GM20000 (cell line): ENCODE results near the gene OOSP4B.
"Not testable (repeated sequence)": the region's sequence is repeated elsewhere in the genome, so short reads cannot be mapped to it uniquely, and the experiment has no call there.

Source experiments
- DNase-seq: peaks from one replicate; pipeline ENCODE4 v3.0.0; 2012; ENCODE audit warnings: low spot score
- TF ChIP-seq, protein P1 (sequence below): IDR thresholded peaks from 2 replicates; pipeline ENCODE4 v1.5.1; 2012; ENCODE audit warnings: mild to moderate bottlenecking, control low read depth; ENCODE audit errors: extremely low read depth, missing control alignments

The OOSP4B gene

DNA sequence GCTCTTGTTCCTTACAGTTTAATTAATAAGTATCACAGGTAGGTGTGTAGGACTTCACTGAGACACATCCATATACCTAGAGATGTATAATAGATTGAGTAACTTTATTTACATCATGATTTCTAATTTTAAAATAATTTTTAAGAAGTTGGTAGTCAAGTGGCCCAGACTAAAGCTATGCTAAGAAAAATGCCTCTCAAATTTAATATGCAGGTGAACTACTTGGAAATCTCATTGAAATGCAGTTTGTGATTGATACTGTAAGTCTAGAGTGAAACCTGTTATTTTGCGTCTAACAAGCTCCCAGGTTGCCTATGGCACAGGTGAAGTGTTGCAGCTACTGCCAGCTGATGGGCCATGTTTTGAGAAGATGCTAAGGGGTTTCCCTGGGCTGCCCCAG is at the start of gene OOSP4B:
Gene OOSP4B, plus strand, starts transcription at position 301 of the 400 bp plus-strand sequence.
- no peak for DNase-seq
- TF ChIP-seq, protein P1, sequence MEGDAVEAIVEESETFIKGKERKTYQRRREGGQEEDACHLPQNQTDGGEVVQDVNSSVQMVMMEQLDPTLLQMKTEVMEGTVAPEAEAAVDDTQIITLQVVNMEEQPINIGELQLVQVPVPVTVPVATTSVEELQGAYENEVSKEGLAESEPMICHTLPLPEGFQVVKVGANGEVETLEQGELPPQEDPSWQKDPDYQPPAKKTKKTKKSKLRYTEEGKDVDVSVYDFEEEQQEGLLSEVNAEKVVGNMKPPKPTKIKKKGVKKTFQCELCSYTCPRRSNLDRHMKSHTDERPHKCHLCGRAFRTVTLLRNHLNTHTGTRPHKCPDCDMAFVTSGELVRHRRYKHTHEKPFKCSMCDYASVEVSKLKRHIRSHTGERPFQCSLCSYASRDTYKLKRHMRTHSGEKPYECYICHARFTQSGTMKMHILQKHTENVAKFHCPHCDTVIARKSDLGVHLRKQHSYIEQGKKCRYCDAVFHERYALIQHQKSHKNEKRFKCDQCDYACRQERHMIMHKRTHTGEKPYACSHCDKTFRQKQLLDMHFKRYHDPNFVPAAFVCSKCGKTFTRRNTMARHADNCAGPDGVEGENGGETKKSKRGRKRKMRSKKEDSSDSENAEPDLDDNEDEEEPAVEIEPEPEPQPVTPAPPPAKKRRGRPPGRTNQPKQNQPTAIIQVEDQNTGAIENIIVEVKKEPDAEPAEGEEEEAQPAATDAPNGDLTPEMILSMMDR: no peak

DNA sequence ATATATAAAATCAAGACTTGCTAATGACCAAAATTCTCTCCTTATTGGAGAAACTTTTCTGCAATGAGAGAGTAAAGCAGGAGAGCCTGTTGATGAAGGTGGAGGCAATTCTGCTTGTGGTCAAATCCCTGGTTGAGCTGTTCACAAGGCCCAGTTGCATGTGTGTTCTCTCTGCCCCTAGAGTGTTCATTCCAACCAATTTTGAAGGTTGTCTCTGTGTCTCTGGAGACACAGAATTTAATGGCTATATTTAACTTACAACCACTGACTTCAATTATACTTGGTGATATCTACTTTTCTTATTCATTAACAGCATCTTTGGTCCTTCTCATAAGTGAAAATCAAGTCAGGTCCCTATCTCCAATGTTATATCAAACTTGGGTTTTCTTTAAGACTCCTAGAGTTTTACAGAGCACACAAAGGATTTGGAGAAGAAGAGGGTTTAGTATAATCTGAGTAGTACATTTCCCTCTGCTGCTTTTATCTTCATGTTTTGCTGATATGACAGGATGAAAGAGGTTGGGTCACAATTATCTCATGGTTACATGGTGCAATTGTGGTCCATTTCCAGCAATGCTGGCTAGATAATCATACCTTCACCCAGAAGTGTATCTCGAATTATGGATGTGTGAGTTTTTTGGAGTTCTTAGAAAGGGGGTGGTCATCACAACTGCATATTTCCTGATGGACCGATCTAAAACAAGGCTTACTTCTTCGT is 49.1 kb upstream of the OOSP4B start:
- TF ChIP-seq, protein P1: no peak
- DNase-seq: no peak

DNA sequence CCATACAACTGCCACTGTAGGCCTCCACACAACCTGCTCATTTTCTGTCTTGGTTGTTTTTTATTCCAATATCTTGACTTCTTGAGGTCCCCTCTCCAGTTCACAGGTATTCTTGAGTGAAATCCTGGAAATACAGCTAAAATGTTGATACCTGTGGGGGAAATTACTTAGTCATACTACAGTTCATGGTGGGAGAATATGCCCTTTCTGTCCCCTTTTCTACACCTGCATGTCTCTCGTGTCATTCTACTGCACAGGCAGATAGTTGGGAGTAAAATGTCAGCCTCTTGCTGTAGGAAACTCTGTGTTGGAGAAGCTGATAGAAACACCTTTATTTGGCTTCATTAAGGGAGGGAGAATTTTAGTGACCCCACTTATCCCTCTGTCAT is 48.6 kb upstream of the OOSP4B start:
- no peak for DNase-seq
- TF ChIP-seq, protein P1: no peak

DNA sequence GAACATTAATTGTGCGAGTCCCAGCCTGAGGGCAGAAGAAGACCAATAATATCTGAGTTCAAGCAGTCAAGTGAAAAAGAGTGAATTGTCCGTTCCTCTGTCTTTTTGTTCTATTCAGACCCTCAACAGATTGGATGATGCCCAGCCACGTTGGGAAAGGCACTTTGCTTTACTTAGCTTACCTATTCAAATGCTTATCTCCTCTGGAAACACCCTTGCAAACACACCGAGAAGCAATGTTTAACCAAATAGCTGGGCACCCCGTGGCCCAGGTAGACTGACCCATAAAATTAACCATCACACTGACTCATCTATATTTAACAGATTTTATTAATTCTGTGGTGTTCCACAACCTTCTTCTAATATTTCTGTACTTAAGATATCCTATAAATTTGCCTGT is 43.9 kb upstream of the OOSP4B start:
- DNase-seq: no peak
- TF ChIP-seq, protein P1: no peak

DNA sequence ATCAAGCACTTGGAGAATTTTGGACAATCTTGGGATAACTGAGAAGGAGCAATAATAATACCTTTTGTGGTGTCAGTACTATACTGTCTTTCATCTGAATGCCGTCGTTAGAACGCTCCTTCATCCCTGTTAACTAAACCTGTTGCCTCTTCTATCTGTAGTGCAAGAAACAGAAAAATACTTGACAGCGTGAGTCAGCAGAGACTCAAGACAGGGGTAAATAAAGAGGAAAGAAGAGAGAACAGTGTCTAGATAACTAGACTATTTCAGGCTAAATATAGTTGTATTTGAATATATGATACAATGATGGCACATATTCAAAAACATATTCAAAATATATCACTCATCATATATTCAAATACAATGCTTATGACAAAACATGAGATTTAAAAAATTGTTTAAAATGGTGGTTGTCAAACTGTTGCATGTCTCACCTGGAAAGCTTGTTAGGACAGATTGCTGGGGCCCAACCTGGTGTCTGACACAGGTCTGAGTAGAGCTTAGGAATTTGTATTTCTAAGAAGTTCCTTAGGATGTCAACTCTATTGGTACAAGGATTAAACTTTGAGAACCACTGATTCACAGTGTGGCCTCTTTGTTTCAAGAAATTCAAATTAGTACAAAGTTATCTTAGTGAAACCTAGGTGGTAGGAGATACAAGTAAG is 35.7 kb upstream of the OOSP4B start:
- TF ChIP-seq, protein P1: no peak
- DNase-seq: no peak

DNA sequence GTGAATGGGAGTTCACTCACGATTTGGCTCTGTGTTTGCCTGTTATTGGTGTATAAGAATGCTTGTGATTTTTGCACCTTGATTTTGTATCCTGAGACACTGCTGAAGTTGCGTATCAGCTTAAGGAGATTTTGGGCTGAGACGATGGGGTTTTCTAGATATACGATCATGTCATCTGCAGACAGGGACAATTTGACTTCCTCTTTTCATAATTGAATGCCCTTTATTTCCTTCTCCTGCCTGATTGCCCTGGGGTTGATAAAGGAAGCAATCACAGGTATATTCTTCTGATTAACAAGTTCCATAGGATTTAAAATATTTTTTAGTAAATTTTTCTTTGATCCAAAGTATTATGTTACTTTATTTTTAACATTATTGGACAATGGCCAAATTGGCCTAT is 34.9 kb upstream of the OOSP4B start:
- not testable (repeated sequence) for DNase-seq

DNA sequence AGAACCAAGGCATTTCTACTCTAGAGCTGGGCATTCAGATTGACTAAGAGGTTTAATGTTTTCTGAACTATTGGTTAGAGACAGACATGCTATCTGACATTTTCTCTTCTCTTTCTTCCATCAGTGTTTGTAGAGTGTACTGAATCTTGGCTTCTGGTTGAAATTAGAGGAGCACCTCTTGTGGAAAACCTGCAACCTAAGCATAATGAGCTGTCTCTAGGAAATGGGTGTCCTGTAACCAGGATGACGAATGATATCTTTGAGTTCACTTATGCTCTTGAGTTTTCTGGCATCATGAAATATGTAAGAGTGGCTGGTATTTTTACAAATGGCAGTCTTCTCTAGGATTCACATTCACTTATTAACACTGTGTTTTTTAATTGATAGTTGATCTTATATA is 33.8 kb upstream of the OOSP4B start:
- no peak for DNase-seq
- TF ChIP-seq, protein P1: no peak

DNA sequence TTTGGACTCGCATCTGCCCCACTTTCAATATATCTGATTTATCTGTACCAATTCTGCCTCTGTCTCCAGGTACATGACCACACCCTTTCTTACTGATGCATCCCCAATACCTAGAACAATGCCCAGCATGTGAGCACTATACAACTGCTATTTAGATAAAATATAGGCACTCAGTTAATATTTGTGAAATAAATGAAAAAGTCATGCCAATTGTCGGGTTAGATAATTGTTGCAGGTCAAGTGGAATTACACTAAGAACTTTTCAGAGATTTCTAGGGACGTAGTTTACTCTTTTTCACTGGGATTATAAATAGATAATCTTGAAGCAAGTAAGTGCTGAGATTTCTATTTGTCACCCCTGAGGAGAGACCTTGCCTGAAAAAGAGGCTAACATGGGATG is 32.6 kb upstream of the OOSP4B start:
- DNase-seq: no peak
- TF ChIP-seq, protein P1: no peak
